A673 (cell line): ENCODE measurements around the gene PPP2R5C. TPM values are rescaled to one million over a fixed set of nuclear protein-coding genes. Genes with fewer than 3 reads are reported as not detected.

Experiments used
- BruUV-seq: library from RNA; stranded (reverse); fragments of 400-500 nt; replicated peaks from 2 replicates; lab custom pipeline; 2021; lab: Mats Ljungman, UMichigan
- CTCF ChIA-PET: fragments of 300-600 bp; sonication (Branson Sonifier 250); formaldehyde crosslinking; loops from one replicate; lab custom pipeline; 2022; ENCODE audit warnings: antibody characterized with exemption; lab: Charles Lee
- POLR2A ChIA-PET: fragments of 300-600 bp; sonication (Branson Sonifier 250); formaldehyde crosslinking; loops from one replicate; lab custom pipeline; 2022; ENCODE audit warnings: antibody characterized with exemption; ENCODE audit not compliant: low non-redundant PET; lab: Charles Lee
- DNase-seq: peaks from one replicate; pipeline ENCODE4 v3.0.0-alpha.2; 2015; ENCODE audit warnings: low spot score
- H3K27ac ChIP-seq: fragments of 200-600 bp; sonication (generic); 2 replicates; pipeline ENCODE4 v1.5.1; 2016; ENCODE audit warnings: mixed run types, low read depth, mild to moderate bottlenecking, mixed read lengths, antibody characterized with exemption, low read length; ENCODE audit not compliant: poor library complexity, severe bottlenecking
- H3K27me3 ChIP-seq: fragments of 200-600 bp; sonication (generic); replicated peaks from 2 replicates; pipeline ENCODE4 v1.6.1; 2017; ENCODE audit warnings: mixed run types, low read depth, mild to moderate bottlenecking, mixed read lengths, antibody characterized with exemption, low read length; ENCODE audit not compliant: insufficient read depth, poor library complexity
- H3K36me3 ChIP-seq: fragments of 200-600 bp; sonication (generic); 2 replicates; pipeline ENCODE4 v1.6.1; 2016; ENCODE audit warnings: mixed run types, mild to moderate bottlenecking, mixed read lengths, antibody characterized with exemption, low read length; ENCODE audit not compliant: insufficient read depth, poor library complexity, severe bottlenecking
- H3K4me1 ChIP-seq: fragments of 200-600 bp; sonication (generic); 2 replicates; pipeline ENCODE4 v1.6.1; 2017; ENCODE audit warnings: mixed run types, mild to moderate bottlenecking, mixed read lengths, antibody characterized with exemption, low read length; ENCODE audit not compliant: insufficient read depth, poor library complexity, severe bottlenecking
- H3K4me3 ChIP-seq: fragments of 200-600 bp; sonication (generic); 2 replicates; pipeline ENCODE4 v1.5.1; 2016; ENCODE audit warnings: low read depth, mixed run types, mild to moderate bottlenecking, mixed read lengths, low read length; ENCODE audit not compliant: poor library complexity, severe bottlenecking
- H3K9me3 ChIP-seq: fragments of 200-600 bp; sonication (generic); 2 replicates; pipeline ENCODE4 v1.6.1; 2016; ENCODE audit warnings: mixed run types, low read depth, mild to moderate bottlenecking, mixed read lengths, antibody characterized with exemption, low read length; ENCODE audit not compliant: poor library complexity, severe bottlenecking
- EZH2 ChIP-seq: fragments of 200-600 bp; sonication (generic); IDR thresholded peaks from 2 replicates; pipeline ENCODE4 v1.6.1; 2017; ENCODE audit warnings: borderline replicate concordance, low read depth, mild to moderate bottlenecking, mixed read lengths, antibody characterized with exemption, low read length; ENCODE audit not compliant: poor library complexity, severe bottlenecking
- intact Hi-C: fragments of 100-400 bp; cut with micrococcal nuclease; formaldehyde crosslinking; loops from one replicate; pipeline ENCODE4 v1.10.0; 2022; ENCODE audit not compliant: unreplicated experiment
- total RNA-seq: library from RNA; stranded (reverse); gene quantifications from 2 replicates; pipeline ENCODE4 v1.2.3, GENCODE V29; 2021
- TF ChIP-seq, protein P1 (sequence below): fragments of 300-800, 200-600 bp; sonication (generic); conservative IDR thresholded peaks from 2 replicates; pipeline ENCODE4 v1.5.1; 2017; ENCODE audit warnings: low read depth, mild to moderate bottlenecking, antibody characterized with exemption, low read length, moderate library complexity, mixed read lengths

Gene PPP2R5C
- total RNA-seq, 1 experiment from 2014 or later = 113 TPM

DNA sequence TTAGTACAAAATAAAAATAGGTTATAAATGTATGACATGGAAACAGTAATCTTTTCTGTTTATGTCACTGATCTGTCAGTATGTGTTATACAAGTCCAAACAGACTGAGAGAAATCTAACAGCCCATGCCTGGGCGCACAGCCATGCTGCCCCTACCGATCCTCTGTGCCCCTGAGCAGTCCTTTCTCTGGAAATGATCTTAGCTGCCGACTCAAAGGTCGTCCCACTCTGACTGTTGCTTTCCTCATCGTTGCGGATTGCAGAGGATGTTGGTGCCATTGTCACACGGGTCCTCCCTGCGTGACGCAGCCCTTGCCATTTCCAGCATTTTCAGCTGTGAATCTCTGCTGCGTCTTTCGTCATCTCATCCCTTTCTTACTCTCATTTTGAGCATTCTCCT lies 119.9 kb downstream of the PPP2R5C start:
- no peak for DNase-seq
- Histone ChIP-seq H3K4me3 (no peak overlapping the region), H3K9me3 (no peaks in the 10 kb centered on the region), H3K36me3 (peaks cover 22% of the 10 kb centered on the region), H3K4me1 (peaks cover 1% of the 10 kb centered on the region), H3K27me3 (no peaks in the 10 kb centered on the region), H3K27ac (no peak overlapping the region)
- TF ChIP-seq EZH2 = no peak
- TF ChIP-seq, protein P1, sequence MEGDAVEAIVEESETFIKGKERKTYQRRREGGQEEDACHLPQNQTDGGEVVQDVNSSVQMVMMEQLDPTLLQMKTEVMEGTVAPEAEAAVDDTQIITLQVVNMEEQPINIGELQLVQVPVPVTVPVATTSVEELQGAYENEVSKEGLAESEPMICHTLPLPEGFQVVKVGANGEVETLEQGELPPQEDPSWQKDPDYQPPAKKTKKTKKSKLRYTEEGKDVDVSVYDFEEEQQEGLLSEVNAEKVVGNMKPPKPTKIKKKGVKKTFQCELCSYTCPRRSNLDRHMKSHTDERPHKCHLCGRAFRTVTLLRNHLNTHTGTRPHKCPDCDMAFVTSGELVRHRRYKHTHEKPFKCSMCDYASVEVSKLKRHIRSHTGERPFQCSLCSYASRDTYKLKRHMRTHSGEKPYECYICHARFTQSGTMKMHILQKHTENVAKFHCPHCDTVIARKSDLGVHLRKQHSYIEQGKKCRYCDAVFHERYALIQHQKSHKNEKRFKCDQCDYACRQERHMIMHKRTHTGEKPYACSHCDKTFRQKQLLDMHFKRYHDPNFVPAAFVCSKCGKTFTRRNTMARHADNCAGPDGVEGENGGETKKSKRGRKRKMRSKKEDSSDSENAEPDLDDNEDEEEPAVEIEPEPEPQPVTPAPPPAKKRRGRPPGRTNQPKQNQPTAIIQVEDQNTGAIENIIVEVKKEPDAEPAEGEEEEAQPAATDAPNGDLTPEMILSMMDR = no peak
- ChIA-PET CTCF (no interaction called here), POLR2A (no interaction called here)
- no TSS peak for BruUV-seq
- intact Hi-C loops = no loop called here

DNA sequence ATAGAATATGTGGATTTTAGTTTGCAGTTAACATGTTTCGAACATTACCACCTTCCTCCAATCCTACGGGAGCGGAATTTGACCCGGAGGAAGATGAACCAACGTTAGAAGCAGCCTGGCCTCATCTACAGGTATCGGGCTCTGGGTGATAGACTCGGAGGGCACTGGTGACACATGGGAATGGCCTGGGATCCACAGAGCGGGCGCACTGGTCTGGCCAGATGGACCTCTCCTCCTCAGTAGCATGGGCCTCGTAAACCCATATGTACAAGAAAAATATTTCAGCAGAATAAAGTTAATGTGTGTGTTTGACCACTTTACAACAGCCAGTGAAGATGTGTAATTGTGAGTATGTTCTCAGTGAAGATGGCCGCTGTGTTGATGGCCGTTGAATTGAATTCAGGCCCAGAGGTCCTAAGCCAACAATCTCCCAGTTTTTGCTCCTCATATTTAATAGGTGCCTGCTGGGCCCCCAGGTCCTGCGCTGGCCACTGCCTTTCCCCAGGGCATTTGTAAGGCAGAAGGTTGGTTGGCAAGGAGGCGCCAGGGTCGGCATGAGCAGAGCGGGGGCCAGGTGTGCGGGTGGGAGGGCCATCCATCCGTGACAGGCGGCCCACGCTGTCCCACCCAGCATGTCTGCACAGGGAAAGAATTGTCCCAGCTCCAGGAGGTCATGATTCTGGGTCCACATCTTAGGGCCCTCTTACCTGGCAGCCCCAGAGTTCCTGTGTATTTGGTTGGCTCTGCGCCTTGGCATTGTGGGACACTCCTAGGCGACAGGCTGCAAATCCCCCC lies 120.8 kb downstream of the PPP2R5C start:
- Histone ChIP-seq H3K4me1 (no peaks in the 10 kb centered on the region), H3K4me3 (no peak overlapping the region), H3K27ac (no peak overlapping the region), H3K9me3 (no peaks in the 10 kb centered on the region), H3K27me3 (no peaks in the 10 kb centered on the region), H3K36me3 (peaks cover 30% of the 10 kb centered on the region)
- DNase-seq = no peak
- CTCF ChIA-PET = no interaction called here
- POLR2A ChIA-PET = no interaction called here
- intact Hi-C loops = no loop called here
- BruUV-seq = no TSS peak
- TF ChIP-seq, protein P1 = no peak
- no peak for TF ChIP-seq EZH2

DNA sequence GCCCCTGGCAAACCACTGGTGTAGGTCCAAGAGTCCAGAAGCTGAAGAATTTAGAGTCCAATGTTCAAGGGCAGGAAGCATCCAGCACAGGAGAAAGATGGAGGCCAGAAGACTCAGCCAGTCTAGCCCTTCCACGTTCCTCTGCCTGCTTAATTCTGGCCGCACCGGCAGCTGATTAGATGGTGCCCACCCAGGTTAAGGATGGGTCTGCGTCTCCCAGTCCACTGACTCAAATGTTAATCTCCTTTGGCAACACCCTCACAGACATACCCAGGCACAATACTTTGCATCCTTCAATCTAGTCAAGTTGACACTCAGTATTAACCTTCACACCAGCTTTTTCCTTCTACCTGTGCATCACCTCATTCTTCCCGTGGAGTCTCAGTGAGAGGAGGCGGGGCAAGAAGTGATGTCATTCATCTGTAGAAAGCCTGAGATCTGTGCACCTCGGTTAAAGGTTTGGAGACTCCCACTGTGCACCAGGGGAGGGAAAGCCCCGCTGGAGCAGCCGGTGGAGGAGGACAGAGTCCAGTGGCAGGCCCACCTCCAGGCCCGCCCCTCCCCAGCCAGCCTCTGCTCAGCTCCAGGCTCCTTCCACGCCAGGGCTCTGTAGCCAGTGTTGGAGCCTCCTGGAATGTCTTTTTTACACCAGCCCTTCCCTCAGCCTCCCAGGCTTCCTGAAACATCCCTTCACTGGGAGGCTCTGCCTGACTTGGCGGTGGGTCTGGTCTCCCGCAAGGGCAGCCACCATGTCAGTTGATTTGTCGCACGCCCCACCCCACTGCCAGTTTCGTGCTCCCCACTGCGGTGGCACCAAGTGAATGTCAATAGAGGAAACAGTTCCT lies 122.8 kb downstream of the PPP2R5C start:
- H3K27me3 ChIP-seq = no peaks in the 10 kb centered on the region
- no peaks in the 10 kb centered on the region for H3K4me1 ChIP-seq
- ChIA-PET CTCF (no interaction called here), POLR2A (no interaction called here)
- no TSS peak for BruUV-seq
- H3K27ac ChIP-seq = no peak overlapping the region
- H3K36me3 ChIP-seq = peaks cover 39% of the 10 kb centered on the region
- TF ChIP-seq, protein P1 = no peak
- TF ChIP-seq EZH2 = no peak
- intact Hi-C loops = no loop called here
- H3K9me3 ChIP-seq = no peaks in the 10 kb centered on the region
- no peak overlapping the region for H3K4me3 ChIP-seq
- no peak for DNase-seq
